ENCODE measurements around the gene C11orf97. TPM values are rescaled to one million over a fixed set of nuclear protein-coding genes. Genes with fewer than 3 reads are reported as not detected.

C11orf97 gene
- total and polyA plus RNA-seq, 9 of the 15 experiments (the other 6 are each of a cell fraction or from before 2014, with no cell fraction given): not detected

GRCh38 chr11:94546162-94546470, 33.9 kb downstream of the C11orf97 start:
- TSS peak; percentile 39 for BruUV-seq (replicated peaks)
- TF ChIP-seq THAP12 (CRISPR knock-in tag; IDR thresholded peaks at IDR 0.05): no peak
- no peak for TF ChIP-seq FOXA1 (IDR thresholded peaks at IDR 0.05; ENCODE audit: borderline replicate concordance)
- no peak for TF ChIP-seq SMARCE1 (IDR thresholded peaks at IDR 0.05)
- TF ChIP-seq ZNF146 (CRISPR knock-in tag; IDR thresholded peaks at IDR 0.05; ENCODE audit: unreplicated experiment): no peak
- TF ChIP-seq ZNF740 (CRISPR knock-in tag; IDR thresholded peaks at IDR 0.05): no peak
- no peak for TF ChIP-seq ZNF740 (tag; IDR thresholded peaks at IDR 0.05)
- no peak for TF ChIP-seq HDAC1 (IDR thresholded peaks at IDR 0.05)
- no peak for TF ChIP-seq PATZ1 (CRISPR knock-in tag; IDR thresholded peaks at IDR 0.05; ENCODE audit: borderline replicate concordance)
- no peak for TF ChIP-seq CREM (IDR thresholded peaks at IDR 0.05; ENCODE audit: low read depth)
- no peak for TF ChIP-seq ZNF224 (CRISPR knock-in tag; IDR thresholded peaks at IDR 0.05)
- no peak for TF ChIP-seq ZFPM2 (CRISPR knock-in tag; IDR thresholded peaks at IDR 0.05)
- TF ChIP-seq HEY1 (CRISPR knock-in tag; IDR thresholded peaks at IDR 0.05; ENCODE audit: borderline replicate concordance): no peak
- TF ChIP-seq SMAD4 (CRISPR knock-in tag; conservative IDR thresholded peaks at IDR 0.05): no peak
- no peak for TF ChIP-seq CCNT2 (IDR thresholded peaks at IDR 0.05; ENCODE audit: borderline replicate concordance, extremely low read depth, insufficient read length, low read depth, low read length)
- TF ChIP-seq E4F1 (CRISPR knock-in tag; IDR thresholded peaks at IDR 0.05; ENCODE audit: borderline replicate concordance): no peak
- no peak for TF ChIP-seq ZNF12 (CRISPR knock-in tag; IDR thresholded peaks at IDR 0.05)

More at GRCh38 chr11:94546162-94546470, 33.9 kb downstream of the C11orf97 start:
- peak overlapping the region in 1 of 2 experiments; percentile 30; a peak in 1 of 4 replicates for H3K9ac ChIP-seq (ENCODE audit: insufficient read depth in 1 of 2, low read depth in 2 of 2, low read length in 2 of 2)
- peak overlapping the region; percentile 71 for H3K4me3 ChIP-seq
- H2AFZ ChIP-seq (ENCODE audit: low read depth, low read length): no peak overlapping the region
- ATAC-seq (no peak), FAIRE-seq (peak; percentile 57), DNase-seq (ENCODE audit: extremely low read depth in 1 of 4, low spot score in 3 of 4) (no peak)
- H3K27me3 ChIP-seq (ENCODE audit: control insufficient read depth in 2 of 2, insufficient read depth in 2 of 2, low read length in 2 of 2): no peaks in the 10 kb centered on the region
- peaks cover 32% of the 10 kb centered on the region for H3K79me2 ChIP-seq (ENCODE audit: control insufficient read depth, insufficient read depth, low read length)
- CTCF ChIA-PET (ENCODE audit: low intra/inter-chr PET ratio): no interaction called here
- POLR2A ChIA-PET: interaction anchor here (0.7 to 1.9 kb wide), 5 partner anchors 9 to 715 kb away, joined by 3 to 5 read pairs (median 3); no protein-coding TSS in a partner anchor
- H3K36me3 ChIP-seq (ENCODE audit: control insufficient read depth, insufficient read depth, low read length): peaks cover 13% of the 10 kb centered on the region; the same call in 2 of the 3 replicates
- in situ Hi-C loops (cut with MboI) (no loop called here), intact Hi-C loops (cut with micrococcal nuclease) (no loop called here)
- H4K20me1 ChIP-seq (replicated peaks; ENCODE audit: control insufficient read depth, insufficient read depth, low read length): no peaks in the 10 kb centered on the region; the same call in 1 of the 2 replicates
- WGBS (ENCODE audit: insufficient coverage, low coverage, missing lambda C conversion rate): 34% methylated on average over 2 of the region's 2 CpGs
- H3K27ac ChIP-seq (ENCODE audit: extremely low read depth, low read depth, low read length): no peak overlapping the region
- H3K9me1 ChIP-seq (ENCODE audit: control insufficient read depth, insufficient read depth, low read length): no peaks in the 10 kb centered on the region
- peak overlapping the region; percentile 84 for H3K4me2 ChIP-seq (ENCODE audit: insufficient read depth, low read length)
- H3K4me1 ChIP-seq (replicated peaks in 1 of 2; ENCODE audit: control insufficient read depth in 2 of 2, insufficient read depth in 2 of 2, low read length in 2 of 2): peaks cover 33 to 35% of the 10 kb centered on the region in 2 experiments; a peak in 4 of 5 replicates
- no peaks in the 10 kb centered on the region for H3K9me3 ChIP-seq (replicated peaks; ENCODE audit: control insufficient read depth, insufficient read depth, low read depth, low read length)
